Neural cell (in vitro differentiated cells): ENCODE results near the gene LY6G6F. TPM values are rescaled to one million over a fixed set of nuclear protein-coding genes. Genes with fewer than 3 reads are reported as not detected.
A peak's percentile ranks its signal among the peaks of the same experiment; 100 is the strongest.

Experiments
- H2AFZ ChIP-seq: fragments of 200-600, 300-800 bp; sonication (generic), shearing (Covaris generic); 2 replicates; pipeline ENCODE4 v1.6.0; 2014; ENCODE audit warnings: low read depth, mild to moderate bottlenecking, antibody characterized with exemption, low read length, moderate library complexity
- H3F3A ChIP-seq: fragments of 200-600 bp; shearing (Covaris generic); 2 replicates; pipeline ENCODE4 v1.6.1; 2016; ENCODE audit warnings: mild to moderate bottlenecking, moderate library complexity, mixed read lengths, antibody characterized with exemption, low read length; ENCODE audit not compliant: insufficient read depth, poor library complexity, severe bottlenecking
- H3K27ac ChIP-seq: fragments of 200-600, 300-800 bp; sonication (generic), shearing (Covaris generic); 2 replicates; pipeline ENCODE4 v1.5.1; 2014; ENCODE audit warnings: mild to moderate bottlenecking, low read length, moderate library complexity
- H3K27me3 ChIP-seq: fragments of 300-800, 200-600 bp; sonication (generic), shearing (Covaris generic); 2 replicates; pipeline ENCODE4 v1.6.0; 2014; ENCODE audit warnings: mild to moderate bottlenecking, low read depth, low read length, moderate library complexity; ENCODE audit not compliant: insufficient read depth
- H3K36me3 ChIP-seq: fragments of 300-800, 200-600 bp; sonication (generic), shearing (Covaris generic); 2 replicates; pipeline ENCODE4 v1.5.1; 2014; ENCODE audit warnings: mild to moderate bottlenecking, antibody characterized with exemption, low read length, moderate library complexity; ENCODE audit not compliant: insufficient read depth
- H3K4me2 ChIP-seq: fragments of 300-800, 200-600 bp; sonication (generic), shearing (Covaris generic); 2 replicates; pipeline ENCODE4 v1.6.0; 2014; ENCODE audit warnings: mild to moderate bottlenecking, low read length
- H3K4me3 ChIP-seq: fragments of 300-800, 200-600 bp; sonication (generic), shearing (Covaris generic); 2 replicates; pipeline ENCODE4 v1.5.1; 2014; ENCODE audit warnings: mild to moderate bottlenecking, low read length, moderate library complexity
- H3K79me2 ChIP-seq: fragments of 200-600 bp; shearing (Covaris generic); replicated peaks from 2 replicates; pipeline ENCODE4 v1.6.0; 2014; ENCODE audit warnings: mild to moderate bottlenecking, low read length, moderate library complexity; ENCODE audit not compliant: insufficient read depth
- H3K9ac ChIP-seq: fragments of 300-800, 200-600 bp; sonication (generic), shearing (Covaris generic); 2 replicates; pipeline ENCODE4 v1.6.1; 2016; ENCODE audit warnings: mild to moderate bottlenecking, low read length, mixed read lengths
- H3K9me2 ChIP-seq: fragments of 200-600 bp; shearing (Covaris generic); 2 replicates; pipeline ENCODE4 v1.6.1; 2016; ENCODE audit warnings: mild to moderate bottlenecking, low read length, mixed read lengths; ENCODE audit not compliant: insufficient read depth
- H3K9me3 ChIP-seq: fragments of 200-600, 300-800 bp; sonication (generic), shearing (Covaris generic); 2 replicates; pipeline ENCODE4 v1.6.1; 2016; ENCODE audit warnings: mild to moderate bottlenecking, mixed run types, low read length, moderate library complexity, mixed read lengths
- H4K20me1 ChIP-seq: fragments of 200-600 bp; shearing (Covaris generic); 2 replicates; pipeline ENCODE4 v1.6.1; 2016; ENCODE audit warnings: mild to moderate bottlenecking, mixed run types; ENCODE audit not compliant: insufficient read depth
- EP300 ChIP-seq: fragments of 450-650 bp; conservative IDR thresholded peaks from 2 replicates; pipeline ENCODE4 v1.6.1; 2014; ENCODE audit warnings: antibody characterized with exemption, mild to moderate bottlenecking, moderate library complexity; ENCODE audit not compliant: poor library complexity, severe bottlenecking
- EZH2 ChIP-seq: fragments of 200-600, 300-800 bp; shearing (Covaris generic), sonication (generic); IDR thresholded peaks from 2 replicates; pipeline ENCODE4 v1.6.1; 2014; ENCODE audit warnings: antibody characterized with exemption, low read length, borderline replicate concordance, mild to moderate bottlenecking; ENCODE audit not compliant: insufficient read depth, poor library complexity, severe bottlenecking
- MXI1 ChIP-seq: fragments of 450-650 bp; conservative IDR thresholded peaks from 2 replicates; pipeline ENCODE4 v1.6.1; 2014; ENCODE audit warnings: antibody characterized with exemption, mild to moderate bottlenecking; ENCODE audit not compliant: poor library complexity, severe bottlenecking
- POLR2AphosphoS5 ChIP-seq: IDR thresholded peaks from 2 replicates; pipeline ENCODE4 v1.6.1; 2012
- RAD21 ChIP-seq: fragments of 450-650 bp; conservative IDR thresholded peaks from 2 replicates; pipeline ENCODE4 v1.6.1; 2014; ENCODE audit warnings: antibody characterized with exemption, mild to moderate bottlenecking, moderate library complexity
- REST ChIP-seq: IDR thresholded peaks from 2 replicates; pipeline ENCODE4 v1.6.1; 2012; ENCODE audit warnings: borderline replicate concordance
- SMC3 ChIP-seq: fragments of 450-650 bp; conservative IDR thresholded peaks from 2 replicates; pipeline ENCODE4 v1.6.1; 2014; ENCODE audit warnings: antibody characterized with exemption, mild to moderate bottlenecking, moderate library complexity; ENCODE audit not compliant: poor library complexity
- polyA plus RNA-seq: library from polyadenylated mRNA; depleted of rRNA; stranded (reverse); fragments of >200 nt; gene quantifications from 2 replicates; pipeline ENCODE4 v1.2.3, GENCODE V29; 2014
- TF ChIP-seq, protein P1 (sequence below): fragments of 450-650 bp; IDR thresholded peaks from 2 replicates; pipeline ENCODE4 v1.5.1; 2014; ENCODE audit warnings: antibody characterized with exemption, mild to moderate bottlenecking, moderate library complexity; ENCODE audit not compliant: poor library complexity, severe bottlenecking

LY6G6F gene
- polyA plus RNA-seq, 1 donor from 2014 or later: not detected

DNA sequence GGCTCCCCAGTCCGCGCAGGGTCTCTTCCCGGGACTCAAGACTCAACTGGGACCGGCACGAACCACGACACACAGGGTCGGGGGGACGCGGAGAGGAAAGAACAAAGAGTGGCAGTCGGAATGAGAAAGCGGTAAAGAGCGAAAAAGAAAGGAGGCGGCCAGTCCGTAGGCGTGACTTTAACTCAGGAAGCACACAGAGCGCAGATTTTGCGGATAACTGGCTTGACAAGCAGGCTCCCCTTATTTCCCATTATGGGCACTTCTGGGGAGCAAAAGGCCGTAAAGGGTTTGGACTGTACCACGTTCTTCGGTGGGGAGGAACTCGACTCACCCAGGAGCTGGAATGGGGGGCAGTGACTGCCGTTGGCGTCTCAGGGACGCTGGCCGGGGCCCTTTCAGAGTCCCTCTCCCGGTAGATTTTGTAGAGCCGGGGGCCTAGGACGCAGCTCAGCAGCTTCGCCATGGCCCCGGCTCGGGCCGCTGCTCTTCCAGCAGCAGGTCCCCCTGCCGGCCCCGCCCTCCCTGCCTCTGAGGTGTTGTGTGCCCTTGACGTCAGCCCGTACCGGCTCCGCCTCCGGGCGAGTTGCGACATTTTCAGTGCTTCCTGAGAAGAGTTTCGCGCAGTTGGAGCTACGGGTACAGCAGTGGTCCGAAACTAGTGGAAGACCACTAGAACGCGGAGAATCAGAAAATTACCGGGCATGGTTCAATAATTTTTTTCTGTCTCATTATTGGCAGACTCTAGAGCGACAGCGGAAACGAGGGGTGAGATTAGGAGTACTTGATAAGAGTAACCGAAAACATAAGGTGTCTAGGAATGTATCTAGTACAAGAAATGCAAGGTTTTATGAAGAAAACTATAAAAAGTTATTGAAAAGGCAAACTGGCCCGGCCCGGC, 3.6 kb upstream of the LY6G6F start, which contains the start of gene ABHD16A (continued):
- TF ChIP-seq SMC3: peak; percentile 8

GRCh38 chr6:31705931-31706330, 735 bp upstream of the LY6G6F start:
- H3K79me2 ChIP-seq: peaks cover 19% of the 10 kb centered on the region
- no peak for TF ChIP-seq POLR2AphosphoS5
- TF ChIP-seq, protein P1, sequence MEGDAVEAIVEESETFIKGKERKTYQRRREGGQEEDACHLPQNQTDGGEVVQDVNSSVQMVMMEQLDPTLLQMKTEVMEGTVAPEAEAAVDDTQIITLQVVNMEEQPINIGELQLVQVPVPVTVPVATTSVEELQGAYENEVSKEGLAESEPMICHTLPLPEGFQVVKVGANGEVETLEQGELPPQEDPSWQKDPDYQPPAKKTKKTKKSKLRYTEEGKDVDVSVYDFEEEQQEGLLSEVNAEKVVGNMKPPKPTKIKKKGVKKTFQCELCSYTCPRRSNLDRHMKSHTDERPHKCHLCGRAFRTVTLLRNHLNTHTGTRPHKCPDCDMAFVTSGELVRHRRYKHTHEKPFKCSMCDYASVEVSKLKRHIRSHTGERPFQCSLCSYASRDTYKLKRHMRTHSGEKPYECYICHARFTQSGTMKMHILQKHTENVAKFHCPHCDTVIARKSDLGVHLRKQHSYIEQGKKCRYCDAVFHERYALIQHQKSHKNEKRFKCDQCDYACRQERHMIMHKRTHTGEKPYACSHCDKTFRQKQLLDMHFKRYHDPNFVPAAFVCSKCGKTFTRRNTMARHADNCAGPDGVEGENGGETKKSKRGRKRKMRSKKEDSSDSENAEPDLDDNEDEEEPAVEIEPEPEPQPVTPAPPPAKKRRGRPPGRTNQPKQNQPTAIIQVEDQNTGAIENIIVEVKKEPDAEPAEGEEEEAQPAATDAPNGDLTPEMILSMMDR: no peak
- no peak for TF ChIP-seq RAD21
- no peak for TF ChIP-seq EP300
- no peak for TF ChIP-seq EZH2
- TF ChIP-seq MXI1: no peak
- no peak for TF ChIP-seq REST
- TF ChIP-seq SMC3: no peak
- no peaks in the 10 kb centered on the region for H3K9me2 ChIP-seq
- no peaks in the 10 kb centered on the region for H4K20me1 ChIP-seq
- no peak overlapping the region for H3K4me3 ChIP-seq
- no peak overlapping the region for H3K9ac ChIP-seq
- no peak overlapping the region for H3K4me2 ChIP-seq
- no peaks in the 10 kb centered on the region for H3F3A ChIP-seq
- H3K27me3 ChIP-seq: no peaks in the 10 kb centered on the region
- H3K9me3 ChIP-seq: no peaks in the 10 kb centered on the region
- H3K27ac ChIP-seq: no peak overlapping the region
- H3K36me3 ChIP-seq: no peaks in the 10 kb centered on the region
- H2AFZ ChIP-seq: no peak overlapping the region

DNA sequence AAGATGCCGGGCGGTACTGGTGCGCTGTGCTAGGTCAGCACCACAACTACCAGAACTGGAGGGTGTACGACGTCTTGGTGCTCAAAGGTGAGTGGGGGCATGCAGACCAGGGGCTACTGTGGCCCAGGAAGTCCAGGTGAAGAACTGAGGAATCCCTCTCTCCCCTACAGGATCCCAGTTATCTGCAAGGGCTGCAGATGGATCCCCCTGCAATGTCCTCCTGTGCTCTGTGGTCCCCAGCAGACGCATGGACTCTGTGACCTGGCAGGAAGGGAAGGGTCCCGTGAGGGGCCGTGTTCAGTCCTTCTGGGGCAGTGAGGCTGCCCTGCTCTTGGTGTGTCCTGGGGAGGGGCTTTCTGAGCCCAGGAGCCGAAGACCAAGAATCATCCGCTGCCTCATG, 1.0 kb downstream of the LY6G6F start:
- Histone ChIP-seq H3K9me2 (no peaks in the 10 kb centered on the region), H3K9me3 (no peaks in the 10 kb centered on the region), H3K4me2 (no peak overlapping the region), H2AFZ (no peak overlapping the region), H3K4me3 (no peak overlapping the region), H3K27ac (no peak overlapping the region), H3K36me3 (no peaks in the 10 kb centered on the region), H3F3A (no peaks in the 10 kb centered on the region), H3K9ac (no peak overlapping the region), H3K79me2 (peaks cover 1% of the 10 kb centered on the region), H3K27me3 (no peaks in the 10 kb centered on the region), H4K20me1 (no peaks in the 10 kb centered on the region)
- TF ChIP-seq EZH2 (no peak), MXI1 (no peak)
